ENCODE results near the gene WDR7. TPM values are rescaled to one million over a fixed set of nuclear protein-coding genes. Genes with fewer than 3 reads are reported as not detected.

WDR7 gene
- total RNA-seq, 2 experiments from 2014 or later = 21.5 to 23.1 TPM

DNA sequence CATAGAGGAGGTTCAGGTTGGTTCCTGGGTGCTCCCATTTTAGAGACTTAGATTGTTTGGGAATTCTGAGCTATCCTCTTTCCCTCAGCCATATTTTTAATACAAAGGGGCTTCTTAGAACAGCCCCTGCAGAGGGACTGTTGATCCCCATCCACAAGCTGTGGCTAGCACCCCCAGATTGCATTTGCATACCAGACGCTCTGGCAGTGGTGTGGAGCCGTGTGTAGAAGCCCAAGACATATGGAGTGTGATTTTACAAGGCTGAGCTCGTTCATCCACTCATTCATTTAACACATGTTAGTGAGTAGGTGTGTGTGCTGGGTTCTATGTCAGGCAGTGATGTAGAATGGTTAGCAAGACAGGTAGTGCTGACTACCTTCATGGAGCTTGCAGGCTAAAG, 329.0 kb downstream of the WDR7 start:
- Mint-ChIP-seq H3K36me3 (ENCODE audit: low read depth) (peaks cover 4% of the 10 kb centered on the region), H3K9me3 (ENCODE audit: low read depth) (no peaks in the 10 kb centered on the region), H3K27ac (no peak overlapping the region), H3K27me3 (no peaks in the 10 kb centered on the region), H3K4me1 (no peaks in the 10 kb centered on the region), H3K4me3 (no peak overlapping the region)
- ChIA-PET POLR2A (interaction anchor here (0.6 kb wide), 1 partner anchor 10 kb away, joined by 10 read pairs; no protein-coding TSS in a partner anchor), CTCF (no interaction called here)
- intact Hi-C loops (cut with DNase I, micrococcal nuclease) = no loop called here
- DNase-seq (no peak), ATAC-seq (no peak)

DNA sequence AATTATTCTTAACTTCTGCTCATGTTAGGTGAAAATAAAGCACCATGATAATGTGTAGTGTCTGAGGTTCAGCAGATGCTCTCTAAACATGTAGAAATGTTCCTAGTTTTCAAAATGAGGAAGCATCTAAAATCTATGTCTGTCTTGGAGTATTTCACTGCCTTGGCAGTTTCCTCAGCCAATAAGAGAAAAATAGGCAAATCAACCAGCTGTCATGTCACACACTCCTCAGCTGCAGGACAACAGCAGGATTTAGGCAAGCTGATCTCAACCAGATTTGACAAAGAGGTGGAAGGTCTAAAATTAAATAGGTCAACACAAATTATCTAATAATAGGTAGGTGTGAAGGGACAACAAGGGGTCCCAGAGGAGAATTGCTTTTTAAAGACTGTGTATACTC, 331.6 kb downstream of the WDR7 start:
- no peaks in the 10 kb centered on the region for H3K4me1 Mint-ChIP-seq
- POLR2A ChIA-PET = no interaction called here

DNA sequence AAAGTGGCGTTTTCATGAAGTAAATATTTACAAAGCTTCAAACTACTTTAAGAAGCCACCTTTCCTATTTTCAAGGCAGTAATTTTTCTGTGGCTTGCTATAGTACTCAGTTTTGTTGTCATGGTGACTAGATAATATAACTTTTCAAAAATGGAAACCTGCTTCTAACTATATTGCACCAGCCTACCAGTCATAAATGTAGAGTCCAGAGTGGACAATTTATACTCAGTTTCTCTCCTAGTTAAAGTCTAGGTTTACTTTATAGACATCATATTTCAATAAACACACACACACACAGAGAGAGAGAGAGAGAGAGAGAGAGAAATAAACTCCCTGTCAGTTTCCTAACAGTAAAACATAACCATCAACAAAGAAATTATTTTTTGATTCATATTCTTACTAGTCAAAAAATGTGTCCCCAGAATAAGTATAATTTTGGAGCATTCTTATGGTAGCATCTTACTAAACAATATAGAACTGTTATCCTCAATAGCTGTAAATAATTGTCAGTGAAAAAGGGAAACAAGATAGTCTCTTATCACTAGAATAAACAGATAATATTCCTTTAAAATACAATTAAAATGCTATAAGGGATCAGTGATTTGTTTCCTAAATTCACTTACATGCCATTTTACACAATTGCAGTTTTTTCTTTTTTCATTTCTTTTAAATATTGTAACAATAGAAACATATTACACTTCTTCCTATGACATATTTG, 332.3 kb downstream of the WDR7 start:
- ChIA-PET POLR2A (no interaction called here), CTCF (no interaction called here)
- Mint-ChIP-seq H3K27me3 (no peaks in the 10 kb centered on the region), H3K4me3 (no peak overlapping the region), H3K36me3 (ENCODE audit: low read depth) (peaks cover 4% of the 10 kb centered on the region), H3K4me1 (no peaks in the 10 kb centered on the region), H3K27ac (no peak overlapping the region), H3K9me3 (ENCODE audit: low read depth) (no peaks in the 10 kb centered on the region)
- intact Hi-C loops (cut with DNase I, micrococcal nuclease) = no loop called here
- DNase-seq (no peak), ATAC-seq (no peak)

More for the DNA sequence above, 331.6 kb downstream of the WDR7 start:
- ATAC-seq (no peak), DNase-seq (no peak)
- H3K9me3 Mint-ChIP-seq (ENCODE audit: low read depth) = no peaks in the 10 kb centered on the region
- peaks cover 4% of the 10 kb centered on the region for H3K36me3 Mint-ChIP-seq (ENCODE audit: low read depth)
- intact Hi-C loops (cut with DNase I, micrococcal nuclease) = no loop called here
- H3K27ac Mint-ChIP-seq = no peak overlapping the region
- no peaks in the 10 kb centered on the region for H3K27me3 Mint-ChIP-seq
- H3K4me3 Mint-ChIP-seq = no peak overlapping the region
- CTCF ChIA-PET = interaction anchor here (1.2 kb wide), 1 partner anchor 113 kb away, joined by 3 read pairs; no protein-coding TSS in a partner anchor

DNA sequence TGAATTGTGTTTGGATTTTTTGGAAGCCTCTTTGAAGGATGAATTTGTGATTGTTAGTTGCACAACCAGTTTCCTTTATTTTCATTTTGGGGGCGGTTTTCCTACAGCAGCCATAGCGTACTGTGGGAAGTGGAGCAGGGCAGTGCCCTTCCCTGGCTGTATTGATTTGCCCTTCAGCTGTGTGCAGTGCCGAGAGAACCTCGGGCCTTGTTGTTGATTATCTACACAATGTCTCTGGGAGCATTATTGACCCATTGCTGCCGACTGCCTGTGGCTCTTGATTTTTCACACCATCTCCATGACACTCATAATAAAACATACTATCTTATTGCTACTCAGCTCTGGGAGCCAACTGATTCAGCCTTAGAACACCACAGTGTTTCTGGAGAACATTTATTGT, 333.6 kb downstream of the WDR7 start:
- intact Hi-C loops (cut with DNase I, micrococcal nuclease) = no loop called here
- Mint-ChIP-seq H3K4me1 (no peaks in the 10 kb centered on the region), H3K27ac (no peak overlapping the region), H3K9me3 (ENCODE audit: low read depth) (no peaks in the 10 kb centered on the region), H3K4me3 (no peak overlapping the region), H3K36me3 (ENCODE audit: low read depth) (peaks cover 2% of the 10 kb centered on the region), H3K27me3 (no peaks in the 10 kb centered on the region)
- CTCF ChIA-PET = interaction anchor here (0.6 kb wide), 1 partner anchor 575 kb away, joined by 3 read pairs; no protein-coding TSS in a partner anchor
- POLR2A ChIA-PET = no interaction called here
- ATAC-seq (no peak), DNase-seq (no peak)

DNA sequence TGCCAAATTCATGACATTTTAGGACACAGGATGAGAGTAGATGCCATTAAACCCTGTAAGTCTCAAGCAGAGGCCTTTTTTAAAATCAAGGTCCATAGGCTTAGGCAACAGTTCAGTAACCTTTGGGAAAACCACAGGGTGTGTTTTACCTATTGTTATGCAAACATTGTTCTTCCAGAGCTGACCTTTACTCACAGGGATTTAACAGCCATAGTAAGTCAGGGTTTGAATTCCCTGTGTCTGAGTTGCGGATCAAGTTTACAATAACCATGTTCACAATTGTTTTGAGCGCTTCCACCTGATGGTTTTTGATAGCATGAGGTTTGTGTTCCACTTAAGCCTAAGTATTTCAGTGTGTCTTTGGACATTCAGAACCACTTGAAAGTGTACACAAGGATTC, 335.7 kb downstream of the WDR7 start:
- intact Hi-C loops (cut with DNase I, micrococcal nuclease) = no loop called here
- no peaks in the 10 kb centered on the region for H3K4me1 Mint-ChIP-seq
- no peaks in the 10 kb centered on the region for H3K27me3 Mint-ChIP-seq
- ChIA-PET CTCF (interaction anchor here (1.4 kb wide), 1 partner anchor 15 kb away, joined by 7 read pairs; no protein-coding TSS in a partner anchor), POLR2A (no interaction called here)
- ATAC-seq (no peak), DNase-seq (no peak)
- H3K36me3 Mint-ChIP-seq (ENCODE audit: low read depth) = peaks cover 4% of the 10 kb centered on the region
- peaks cover 3% of the 10 kb centered on the region for H3K9me3 Mint-ChIP-seq (ENCODE audit: low read depth)
- H3K27ac Mint-ChIP-seq = no peak overlapping the region
- H3K4me3 Mint-ChIP-seq = no peak overlapping the region

DNA sequence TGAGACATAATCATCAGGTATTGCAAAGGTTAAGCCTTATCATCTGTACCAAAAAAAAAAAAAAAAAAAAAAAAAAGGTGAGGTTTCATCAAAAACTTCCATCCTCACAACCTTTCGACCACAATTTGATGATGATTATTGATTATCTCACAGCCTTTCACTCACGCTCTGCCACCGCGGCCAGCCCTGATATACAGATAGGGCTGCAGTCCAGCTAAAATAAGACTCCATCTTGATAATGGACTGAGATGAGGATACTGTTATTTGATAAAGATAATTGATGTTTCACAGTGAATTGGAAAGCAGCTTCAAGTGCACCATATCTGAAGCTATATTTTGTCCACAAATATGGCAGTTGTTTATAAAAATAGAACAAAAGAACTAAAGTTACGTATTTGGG, 336.1 kb downstream of the WDR7 start:
- no peaks in the 10 kb centered on the region for H3K27me3 Mint-ChIP-seq
- no peak for DNase-seq
- no peak overlapping the region for H3K27ac Mint-ChIP-seq
- peaks cover 2% of the 10 kb centered on the region for H3K4me1 Mint-ChIP-seq
- POLR2A ChIA-PET = no interaction called here
- H3K4me3 Mint-ChIP-seq = no peak overlapping the region
- H3K36me3 Mint-ChIP-seq (ENCODE audit: low read depth) = peaks cover 4% of the 10 kb centered on the region
- H3K9me3 Mint-ChIP-seq (ENCODE audit: low read depth) = peaks cover 3% of the 10 kb centered on the region
- CTCF ChIA-PET = no interaction called here
- intact Hi-C loops (cut with DNase I, micrococcal nuclease) = no loop called here
- ATAC-seq = no peak

DNA sequence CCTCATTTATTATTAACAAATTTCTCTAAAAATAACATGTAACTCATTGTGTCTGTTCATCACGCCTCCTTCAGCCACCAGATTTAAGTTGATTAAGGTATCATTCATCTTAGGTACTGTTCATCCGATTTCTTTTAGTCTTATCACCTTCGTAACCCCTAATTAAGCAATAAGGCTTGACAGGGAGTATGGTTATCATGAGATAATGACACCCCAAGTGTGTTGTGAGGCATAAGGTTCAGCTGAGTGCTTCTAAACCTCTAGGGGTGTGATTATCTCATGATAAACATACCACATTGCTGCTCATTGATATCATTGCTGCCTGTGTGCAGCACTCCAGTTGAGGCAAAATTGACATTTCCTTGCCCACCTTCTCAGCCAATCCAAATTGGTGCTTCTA, 336.9 kb downstream of the WDR7 start:
- H3K36me3 Mint-ChIP-seq (ENCODE audit: low read depth) = peaks cover 4% of the 10 kb centered on the region
- H3K9me3 Mint-ChIP-seq (ENCODE audit: low read depth) = peaks cover 3% of the 10 kb centered on the region
- H3K4me1 Mint-ChIP-seq = peaks cover 9% of the 10 kb centered on the region
- ChIA-PET CTCF (interaction anchor here (0.6 kb wide), 1 partner anchor 32 kb away, joined by 3 read pairs; no protein-coding TSS in a partner anchor), POLR2A (no interaction called here)
- intact Hi-C loops (cut with DNase I, micrococcal nuclease) = no loop called here
- H3K4me3 Mint-ChIP-seq = no peak overlapping the region
- no peak for ATAC-seq
- no peak overlapping the region for H3K27ac Mint-ChIP-seq
- H3K27me3 Mint-ChIP-seq = no peaks in the 10 kb centered on the region
- DNase-seq = no peak

DNA sequence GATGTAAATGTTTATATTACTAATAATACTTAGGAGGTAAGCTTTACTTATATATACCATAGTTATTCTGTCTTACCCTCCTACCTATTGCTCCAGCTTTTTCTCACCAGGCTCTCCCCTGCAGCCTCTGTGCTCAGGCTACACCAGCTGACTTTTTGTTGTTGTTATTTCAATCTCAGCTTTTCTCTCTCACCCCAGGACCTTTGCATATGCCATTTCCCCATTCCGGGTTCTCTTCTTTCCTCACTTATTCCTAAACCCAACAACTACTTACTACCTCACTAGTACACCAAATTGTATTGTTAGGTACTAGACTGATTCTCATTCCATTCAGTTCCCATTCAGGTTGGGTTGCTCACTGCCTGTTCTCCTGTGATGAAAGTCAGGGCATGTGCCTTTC, 339.5 kb downstream of the WDR7 start:
- no peak for DNase-seq
- Mint-ChIP-seq H3K4me3 (no peak overlapping the region), H3K27me3 (no peaks in the 10 kb centered on the region), H3K36me3 (ENCODE audit: low read depth) (peaks cover 4% of the 10 kb centered on the region), H3K9me3 (ENCODE audit: low read depth) (peaks cover 3% of the 10 kb centered on the region), H3K4me1 (peaks cover 9% of the 10 kb centered on the region), H3K27ac (no peak overlapping the region)
- no peak for ATAC-seq
- POLR2A ChIA-PET = no interaction called here
- intact Hi-C loops (cut with DNase I, micrococcal nuclease) = no loop called here
- CTCF ChIA-PET = no interaction called here

DNA sequence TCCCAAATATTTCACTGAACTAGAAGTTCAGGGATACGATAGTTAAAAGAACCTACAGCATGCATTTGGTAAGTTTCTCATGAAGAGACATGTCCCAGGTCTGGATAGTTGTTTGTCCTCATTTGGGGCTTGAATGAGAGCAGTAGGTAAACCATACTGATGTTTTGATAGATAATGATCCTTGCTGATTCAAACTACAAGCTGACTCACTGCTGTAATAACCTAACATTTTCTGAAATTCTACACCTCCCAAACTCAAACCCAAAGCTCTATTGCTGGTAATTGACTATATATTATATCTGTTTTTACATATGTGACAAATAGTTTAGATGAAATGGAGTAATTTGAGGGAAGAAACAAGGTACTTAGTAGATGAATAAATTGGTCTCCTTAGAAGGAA, 341.6 kb downstream of the WDR7 start:
- no peaks in the 10 kb centered on the region for H3K27me3 Mint-ChIP-seq
- no peak overlapping the region for H3K27ac Mint-ChIP-seq
- no peak overlapping the region for H3K4me3 Mint-ChIP-seq
- ChIA-PET CTCF (interaction anchor here (0.7 kb wide), 1 partner anchor 33 kb away, joined by 3 read pairs; no protein-coding TSS in a partner anchor), POLR2A (no interaction called here)
- peaks cover 9% of the 10 kb centered on the region for H3K4me1 Mint-ChIP-seq
- peaks cover 4% of the 10 kb centered on the region for H3K36me3 Mint-ChIP-seq (ENCODE audit: low read depth)
- ATAC-seq = peak; percentile 80
- no peak for DNase-seq
- peaks cover 3% of the 10 kb centered on the region for H3K9me3 Mint-ChIP-seq (ENCODE audit: low read depth)
- intact Hi-C loops (cut with DNase I, micrococcal nuclease) = no loop called here

DNA sequence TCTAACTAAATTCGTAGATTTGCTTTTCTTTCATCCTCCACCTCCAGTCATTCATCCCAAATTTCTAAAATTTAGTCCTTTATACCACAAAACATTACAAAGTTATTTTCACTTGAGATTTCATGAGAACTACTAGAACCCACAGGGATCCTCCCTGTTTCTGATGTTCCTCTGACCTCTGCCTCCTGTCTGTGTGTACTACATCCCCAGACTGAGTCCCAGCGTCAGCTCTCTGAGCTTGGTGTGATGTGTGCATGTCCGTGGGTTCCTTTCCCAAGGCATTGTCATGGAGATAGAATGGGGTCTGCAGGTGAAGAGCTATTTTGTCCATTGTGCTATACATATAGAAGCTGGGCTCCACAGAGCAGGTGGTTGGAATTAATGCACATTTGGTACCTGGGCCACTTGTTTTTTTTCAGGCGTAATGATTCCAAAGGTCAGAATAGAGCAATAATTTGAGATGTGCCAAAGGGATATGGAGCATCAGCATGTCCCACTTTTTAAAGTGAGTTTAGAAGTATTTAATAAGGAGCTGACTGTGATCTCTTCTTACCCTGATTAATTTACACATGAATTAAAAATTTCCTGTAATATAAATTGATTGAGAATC, 344.5 kb downstream of the WDR7 start:
- H3K27me3 Mint-ChIP-seq = no peaks in the 10 kb centered on the region
- no peak overlapping the region for H3K4me3 Mint-ChIP-seq
- intact Hi-C loops (cut with DNase I, micrococcal nuclease) = no loop called here
- no peak for DNase-seq
- POLR2A ChIA-PET = no interaction called here
- H3K27ac Mint-ChIP-seq = no peak overlapping the region
- ATAC-seq = no peak
- peaks cover 2% of the 10 kb centered on the region for H3K36me3 Mint-ChIP-seq (ENCODE audit: low read depth)
- peaks cover 2% of the 10 kb centered on the region for H3K9me3 Mint-ChIP-seq (ENCODE audit: low read depth)
- CTCF ChIA-PET = no interaction called here
- H3K4me1 Mint-ChIP-seq = peaks cover 9% of the 10 kb centered on the region

DNA sequence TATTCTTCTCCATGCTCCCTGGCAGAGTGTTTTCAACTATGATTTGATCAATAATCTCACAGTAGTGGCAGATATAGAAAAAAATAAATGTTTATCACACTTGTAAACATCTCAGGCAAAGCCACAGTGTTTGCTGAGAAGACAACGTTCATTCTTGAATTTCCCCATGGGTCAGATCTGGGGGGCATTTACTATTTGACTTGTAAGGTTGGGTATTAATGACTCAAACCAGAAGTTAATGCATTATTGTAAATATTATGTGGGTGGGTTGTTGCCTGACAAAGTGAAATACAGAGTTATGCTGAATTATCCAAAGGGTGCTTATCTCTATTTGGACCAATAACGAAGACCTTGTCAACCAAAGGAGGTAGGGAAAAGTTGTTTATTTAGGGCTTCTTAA, 346.0 kb downstream of the WDR7 start:
- Mint-ChIP-seq H3K4me3 (no peak overlapping the region), H3K9me3 (ENCODE audit: low read depth) (no peaks in the 10 kb centered on the region), H3K27ac (no peak overlapping the region), H3K36me3 (ENCODE audit: low read depth) (no peaks in the 10 kb centered on the region), H3K27me3 (no peaks in the 10 kb centered on the region), H3K4me1 (peaks cover 14% of the 10 kb centered on the region)
- CTCF ChIA-PET = interaction anchor here (0.9 kb wide), 1 partner anchor 8 kb away, joined by 4 read pairs; no protein-coding TSS in a partner anchor
- intact Hi-C loops (cut with DNase I, micrococcal nuclease) = no loop called here
- ATAC-seq (no peak), DNase-seq (no peak)
- POLR2A ChIA-PET = no interaction called here

DNA sequence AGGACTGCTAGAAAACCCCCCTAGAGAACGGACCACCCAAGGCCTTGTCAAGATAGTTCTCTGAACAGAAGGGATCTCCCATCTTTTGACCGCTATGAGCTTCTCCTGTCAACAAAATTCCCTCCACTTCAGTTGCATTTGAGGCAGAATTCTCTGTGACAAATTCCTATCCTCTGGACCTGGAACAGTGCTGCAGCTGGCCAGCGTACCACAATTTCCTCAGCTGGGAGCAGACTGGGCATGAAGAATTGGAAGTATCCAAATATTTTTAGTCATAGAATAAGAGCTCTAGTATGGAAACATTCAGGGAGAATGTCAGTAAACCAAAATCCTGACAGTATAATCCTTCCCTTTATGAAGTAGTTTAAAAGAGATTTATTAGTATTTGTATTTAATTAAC, 348.7 kb downstream of the WDR7 start:
- ChIA-PET POLR2A (no interaction called here), CTCF (no interaction called here)
- intact Hi-C loops (cut with DNase I, micrococcal nuclease) = loop anchor here in 1 of 2 experiments (5.0 to 10.0 kb wide), 3 partner anchors 345 to 1542 kb away; partner anchors contain the start of gene WDR7
- DNase-seq (no peak), ATAC-seq (no peak)
- no peaks in the 10 kb centered on the region for H3K36me3 Mint-ChIP-seq (ENCODE audit: low read depth)
- H3K27ac Mint-ChIP-seq = no peak overlapping the region
- no peaks in the 10 kb centered on the region for H3K27me3 Mint-ChIP-seq
- peaks cover 25% of the 10 kb centered on the region for H3K4me1 Mint-ChIP-seq
- no peaks in the 10 kb centered on the region for H3K9me3 Mint-ChIP-seq (ENCODE audit: low read depth)
- no peak overlapping the region for H3K4me3 Mint-ChIP-seq
